GM23248 (cell line): ENCODE data around the gene VPS39. TPM values are rescaled to one million over a fixed set of nuclear protein-coding genes. Genes with fewer than 3 reads are reported as not detected.

Source experiments
- DNase-seq: peaks from one replicate; pipeline ENCODE4 v3.0.0-alpha.2; 2015
- H2AFZ ChIP-seq: fragments of 200-600 bp; sonication (generic); 2 replicates; pipeline ENCODE4 v1.6.1; 2016; ENCODE audit warnings: antibody characterized with exemption
- H3F3A ChIP-seq: fragments of 200-600 bp; sonication (generic); 2 replicates; pipeline ENCODE4 v1.6.1; 2016; ENCODE audit warnings: mild to moderate bottlenecking, antibody characterized with exemption, mixed run types; ENCODE audit not compliant: insufficient read depth
- H3K27ac ChIP-seq: fragments of 200-600 bp; sonication (generic); 2 replicates; pipeline ENCODE4 v1.5.1; 2016; ENCODE audit warnings: mild to moderate bottlenecking
- H3K27me3 ChIP-seq: fragments of 200-600 bp; sonication (generic); replicated peaks from 2 replicates; pipeline ENCODE4 v1.6.1; 2016; ENCODE audit warnings: mild to moderate bottlenecking; ENCODE audit not compliant: insufficient read depth
- H3K36me3 ChIP-seq: fragments of 200-600 bp; sonication (generic); 2 replicates; pipeline ENCODE4 v1.6.1; 2016; ENCODE audit warnings: low read depth, mild to moderate bottlenecking
- H3K4me1 ChIP-seq: fragments of 200-600 bp; sonication (generic); 2 replicates; pipeline ENCODE4 v1.6.1; 2016; ENCODE audit warnings: mild to moderate bottlenecking; ENCODE audit not compliant: insufficient read depth
- H3K4me2 ChIP-seq: fragments of 200-600 bp; sonication (generic); one replicate; pipeline ENCODE4 v1.6.1; 2016; ENCODE audit warnings: mild to moderate bottlenecking; ENCODE audit not compliant: unreplicated experiment
- H3K4me3 ChIP-seq: fragments of 200-600 bp; sonication (generic); 2 replicates; pipeline ENCODE4 v1.5.1; 2016; ENCODE audit warnings: mild to moderate bottlenecking
- H3K79me2 ChIP-seq: fragments of 200-600 bp; sonication (generic); 2 replicates; pipeline ENCODE4 v1.6.1; 2016; ENCODE audit warnings: mild to moderate bottlenecking; ENCODE audit not compliant: insufficient read depth
- H3K9ac ChIP-seq: fragments of 200-600 bp; sonication (generic); 2 replicates; pipeline ENCODE4 v1.6.1; 2016; ENCODE audit warnings: mild to moderate bottlenecking
- H3K9me2 ChIP-seq: fragments of 200-600 bp; sonication (generic); 2 replicates; pipeline ENCODE4 v1.6.1; 2016; ENCODE audit warnings: mixed run types, mild to moderate bottlenecking, moderate library complexity; ENCODE audit not compliant: insufficient read depth
- H3K9me3 ChIP-seq: fragments of 200-600 bp; sonication (generic); one replicate; pipeline ENCODE4 v1.6.1; 2017; ENCODE audit warnings: low read depth
- H4K20me1 ChIP-seq: fragments of 200-600 bp; sonication (generic); 2 replicates; pipeline ENCODE4 v1.6.0; 2016; ENCODE audit not compliant: insufficient read depth
- EZH2 ChIP-seq: fragments of 200-600 bp; sonication (generic); IDR thresholded peaks from 2 replicates; pipeline ENCODE4 v1.6.1; 2018; ENCODE audit warnings: antibody characterized with exemption, mild to moderate bottlenecking; ENCODE audit not compliant: insufficient read depth, poor library complexity, severe bottlenecking
- EZH2phosphoT487 ChIP-seq: fragments of 200-600 bp; sonication (generic); IDR thresholded peaks from 2 replicates; pipeline ENCODE4 v1.6.1; 2018; ENCODE audit warnings: antibody characterized with exemption, moderate library complexity, mild to moderate bottlenecking, low read depth; ENCODE audit not compliant: insufficient read depth
- WGBS, 2 experiments: methylation state at CpG; one replicate each; pipeline ENCODE4 v1.1.6; 2015 to 2017; ENCODE audit warnings: low lambda C conversion rate in 2 of 2, low coverage in 1 of 2; ENCODE audit errors: missing lambda C conversion rate in 2 of 2; 5-methylcytosine and 5-hydroxymethylcytosine counted together
- in situ Hi-C: fragments of 300-500 bp; cut with MboI; formaldehyde crosslinking; loops from 2 replicates; pipeline ENCODE4 v1.15.0; 2020
- polyA plus RNA-seq: library from polyadenylated mRNA; unstranded; fragments of >200 nt; fragmentation: Nextera tagmentation; extraction: Ambion mirVana; gene quantifications from 2 replicates; pipeline ENCODE4 v1.2.1, GENCODE V29; 2016
- total RNA-seq: library from RNA; depleted of rRNA; stranded (reverse); fragments of >200 nt; shearing (Covaris generic); gene quantifications from 2 replicates; pipeline ENCODE4 v1.2.3, GENCODE V29; 2014

VPS39 gene
- total and polyA plus RNA-seq, 2 experiments from 2014 or later, result 33.0 to 49.3 TPM

DNA sequence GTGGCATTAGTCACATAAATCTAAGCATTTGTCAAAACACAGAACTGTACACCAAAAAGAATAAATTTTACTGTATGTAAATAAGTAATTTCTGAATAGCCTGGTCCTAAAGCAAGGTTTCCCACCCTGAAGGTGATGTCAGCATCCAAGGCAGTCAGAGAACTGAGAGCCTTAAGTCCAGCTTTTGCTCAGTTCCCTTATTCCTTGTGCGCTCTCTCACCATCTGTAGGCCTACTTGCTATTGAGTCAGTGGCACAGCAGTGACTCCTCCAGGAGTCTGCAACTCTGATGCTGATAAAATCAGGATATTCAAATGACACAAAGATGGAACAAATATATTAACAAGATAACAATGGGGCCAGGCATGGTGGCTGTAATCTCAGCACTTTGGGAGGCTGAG is 22.3 kb downstream of the VPS39 start:
- no peak for DNase-seq
- H3K27ac ChIP-seq, result no peak overlapping the region
- H3K79me2 ChIP-seq, result no peaks in the 10 kb centered on the region
- 97 to 100% methylated on average over 1 of the region's 1 CpG for WGBS, 2 experiments
- no peaks in the 10 kb centered on the region for H3F3A ChIP-seq
- H3K4me3 ChIP-seq, result no peak overlapping the region
- TF ChIP-seq EZH2phosphoT487 (no peak), EZH2 (no peak)
- H3K9ac ChIP-seq, result no peak overlapping the region
- peaks cover 83% of the 10 kb centered on the region for H3K36me3 ChIP-seq
- no peaks in the 10 kb centered on the region for H3K9me3 ChIP-seq
- in situ Hi-C loops, result no loop called here
- H3K9me2 ChIP-seq, result no peaks in the 10 kb centered on the region
- no peak overlapping the region for H3K4me2 ChIP-seq
- no peaks in the 10 kb centered on the region for H3K4me1 ChIP-seq
- H3K27me3 ChIP-seq, result no peaks in the 10 kb centered on the region
- H2AFZ ChIP-seq, result no peak overlapping the region
- no peaks in the 10 kb centered on the region for H4K20me1 ChIP-seq

DNA sequence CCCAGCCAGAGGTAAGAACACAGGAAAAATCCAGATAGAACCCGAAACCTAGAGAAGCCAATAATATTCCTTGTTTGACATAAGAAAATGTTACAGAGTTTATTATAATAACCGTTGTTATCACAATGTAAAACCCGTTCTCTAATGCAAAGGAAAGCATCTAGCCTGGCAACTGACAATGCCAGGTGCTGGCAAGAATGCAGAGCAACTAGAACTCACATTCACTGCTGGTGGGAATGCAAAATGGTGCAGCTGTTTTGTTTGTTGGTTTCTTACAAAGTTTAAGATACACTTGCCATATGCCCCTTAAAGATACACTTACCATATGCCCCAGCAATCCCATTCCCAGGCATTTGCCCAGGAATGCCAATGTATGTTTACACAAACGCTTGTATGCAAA is 23.4 kb downstream of the VPS39 start:
- Histone ChIP-seq H3K27me3 (no peaks in the 10 kb centered on the region), H3K9me2 (no peaks in the 10 kb centered on the region), H3K27ac (no peak overlapping the region), H3F3A (no peaks in the 10 kb centered on the region), H4K20me1 (no peaks in the 10 kb centered on the region), H3K9ac (no peak overlapping the region), H3K79me2 (no peaks in the 10 kb centered on the region), H3K36me3 (peaks cover 73% of the 10 kb centered on the region), H3K4me3 (no peak overlapping the region), H3K4me1 (no peaks in the 10 kb centered on the region), H3K9me3 (no peaks in the 10 kb centered on the region), H2AFZ (no peak overlapping the region), H3K4me2 (no peak overlapping the region)
- in situ Hi-C loops, result no loop called here
- DNase-seq, result no peak
- TF ChIP-seq EZH2 (no peak), EZH2phosphoT487 (no peak)
- 93 to 94% methylated on average over 4 of the region's 4 CpGs for WGBS, 2 experiments

DNA sequence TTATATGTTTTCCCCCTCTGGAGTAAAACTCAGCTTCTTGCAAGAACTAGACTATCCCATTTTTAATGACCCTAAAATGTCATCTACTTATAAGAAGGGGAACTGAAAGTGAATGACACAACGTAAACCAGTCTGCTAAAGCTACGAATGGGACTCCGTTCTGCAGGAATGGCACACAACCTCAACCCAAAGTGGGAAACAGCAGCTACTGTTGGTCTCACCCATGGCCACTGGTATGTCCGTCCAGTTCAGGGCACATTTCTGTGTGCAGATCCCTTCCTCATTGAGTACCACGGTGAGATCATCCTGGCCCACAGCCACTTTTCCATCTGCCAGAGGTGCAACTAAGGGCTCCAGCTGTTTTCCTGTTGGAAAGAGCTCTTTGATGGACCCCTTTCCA is 23.8 kb downstream of the VPS39 start:
- no peak for DNase-seq
- Histone ChIP-seq H4K20me1 (no peaks in the 10 kb centered on the region), H3K9me2 (no peaks in the 10 kb centered on the region), H2AFZ (no peak overlapping the region), H3K27me3 (no peaks in the 10 kb centered on the region), H3K4me2 (no peak overlapping the region), H3K79me2 (no peaks in the 10 kb centered on the region), H3K9me3 (no peaks in the 10 kb centered on the region), H3K36me3 (peaks cover 73% of the 10 kb centered on the region), H3K4me1 (no peaks in the 10 kb centered on the region), H3K4me3 (no peak overlapping the region), H3K9ac (no peak overlapping the region), H3K27ac (no peak overlapping the region), H3F3A (no peaks in the 10 kb centered on the region)
- TF ChIP-seq EZH2, result no peak
- TF ChIP-seq EZH2phosphoT487, result no peak
- in situ Hi-C loops, result no loop called here
- WGBS, 2 experiments, result 80 to 84% methylated on average over 5 of the region's 5 CpGs

DNA sequence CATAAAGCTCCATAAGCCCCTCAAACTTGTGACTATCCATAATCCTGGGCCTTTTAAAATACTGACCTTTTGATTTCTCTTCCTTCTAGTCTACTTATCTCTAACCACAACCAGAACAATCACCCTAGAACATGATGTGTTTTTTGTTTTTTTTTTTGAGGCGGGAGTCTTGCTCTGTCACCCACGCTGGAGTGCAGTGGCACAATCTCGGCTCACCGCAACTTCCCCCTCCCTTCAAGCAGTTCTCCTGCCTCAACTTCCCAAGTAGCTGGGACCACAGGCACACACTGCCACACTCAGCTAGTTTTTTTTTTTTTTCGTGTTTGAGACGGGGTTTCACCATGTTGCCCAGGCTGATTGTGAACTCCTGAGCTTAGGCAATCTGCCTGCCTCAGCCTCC is 25.1 kb downstream of the VPS39 start:
- peaks cover 70% of the 10 kb centered on the region for H3K36me3 ChIP-seq
- no peaks in the 10 kb centered on the region for H3K27me3 ChIP-seq
- H4K20me1 ChIP-seq, result no peaks in the 10 kb centered on the region
- in situ Hi-C loops, result no loop called here
- 91% methylated on average over 6 of the region's 6 CpGs for WGBS, 2 experiments
- H3K4me1 ChIP-seq, result no peaks in the 10 kb centered on the region
- H3K9ac ChIP-seq, result no peak overlapping the region
- H3K27ac ChIP-seq, result no peak overlapping the region
- TF ChIP-seq EZH2 (no peak), EZH2phosphoT487 (no peak)
- H3K79me2 ChIP-seq, result no peaks in the 10 kb centered on the region
- H3K9me2 ChIP-seq, result no peaks in the 10 kb centered on the region
- no peaks in the 10 kb centered on the region for H3F3A ChIP-seq
- no peak overlapping the region for H3K4me3 ChIP-seq
- H2AFZ ChIP-seq, result no peak overlapping the region
- H3K9me3 ChIP-seq, result no peaks in the 10 kb centered on the region
- H3K4me2 ChIP-seq, result no peak overlapping the region
- no peak for DNase-seq

DNA sequence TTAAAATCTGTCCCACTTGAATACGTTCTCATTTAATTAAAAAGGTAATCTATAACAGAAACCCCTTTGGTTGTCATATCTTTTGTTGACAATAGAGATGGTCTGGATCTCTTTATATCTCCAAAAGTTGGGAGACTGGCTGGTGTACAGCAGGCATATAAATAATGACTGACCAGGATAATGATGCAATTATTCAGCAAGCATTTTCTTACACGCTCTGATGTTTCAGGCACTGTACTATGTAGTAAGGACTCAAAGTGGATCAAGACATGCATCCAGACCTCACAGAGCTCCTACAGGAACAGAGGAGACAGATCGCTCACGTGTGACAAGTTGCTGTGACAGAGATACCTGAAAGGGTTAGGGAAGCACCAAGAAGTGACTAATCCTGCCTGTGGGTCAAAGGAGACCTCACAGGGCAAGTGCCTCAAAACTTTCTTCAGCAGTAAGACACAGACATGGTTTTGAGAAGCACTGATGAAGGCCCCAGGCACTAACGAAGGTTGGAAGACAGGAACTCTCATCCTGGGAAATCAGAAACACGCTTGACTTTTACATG is 25.7 kb downstream of the VPS39 start:
- H3K27me3 ChIP-seq, result no peaks in the 10 kb centered on the region
- H3K9ac ChIP-seq, result no peak overlapping the region
- H3K36me3 ChIP-seq, result peaks cover 68% of the 10 kb centered on the region
- H4K20me1 ChIP-seq, result no peaks in the 10 kb centered on the region
- no peak overlapping the region for H3K4me2 ChIP-seq
- no peaks in the 10 kb centered on the region for H3K4me1 ChIP-seq
- WGBS, 2 experiments, result 92 to 94% methylated on average over 6 of the region's 6 CpGs
- TF ChIP-seq EZH2 (no peak), EZH2phosphoT487 (no peak)
- H3K9me2 ChIP-seq, result no peaks in the 10 kb centered on the region
- H2AFZ ChIP-seq, result no peak overlapping the region
- no peak for DNase-seq
- no peak overlapping the region for H3K27ac ChIP-seq
- H3F3A ChIP-seq, result no peaks in the 10 kb centered on the region
- no peaks in the 10 kb centered on the region for H3K79me2 ChIP-seq
- no peaks in the 10 kb centered on the region for H3K9me3 ChIP-seq
- H3K4me3 ChIP-seq, result no peak overlapping the region
- in situ Hi-C loops, result no loop called here
